Upper lobe of left lung (tissue), 6 donors: ENCODE data around the gene CD46. TPM values are rescaled to one million over a fixed set of nuclear protein-coding genes. Genes with fewer than 3 reads are reported as not detected.
A peak's percentile ranks its signal among the peaks of the same experiment; 100 is the strongest.

ENCODE experiments used
- ATAC-seq, 2 donors: fragments of 200-7000 bp; cut with Tn5 transposase; one replicate each; pipeline ENCODE4 v1.9.1; 2022; ENCODE audit warnings: mild to moderate bottlenecking in 2 of 2, moderate library complexity in 2 of 2; ENCODE audit not compliant: low FRiP score in 2 of 2
- DNase-seq, 2 donors: peaks; one replicate each; pipeline ENCODE4 v3.0.0-alpha.2; 2019 to 2020
- H3K27ac ChIP-seq, 4 donors: fragments of 200-600 bp; sonication (generic); one replicate each; pipeline ENCODE4 v1.5.1; 2016 to 2019
- H3K27me3 ChIP-seq, 4 donors: fragments of 200-600 bp; sonication (generic); one replicate each; pipeline ENCODE4 v1.5.1; 2017 to 2019
- H3K36me3 ChIP-seq, 4 donors: fragments of 200-600 bp; sonication (generic); one replicate each; pipeline ENCODE4 v1.5.1; 2016 to 2019
- H3K4me1 ChIP-seq, 4 donors: fragments of 200-600 bp; sonication (generic); one replicate each; pipeline ENCODE4 v1.5.1; 2018 to 2019
- H3K4me3 ChIP-seq, 4 donors: fragments of 200-600 bp; sonication (generic); one replicate each; pipeline ENCODE4 v1.5.1; 2017 to 2019; ENCODE audit warnings: mild to moderate bottlenecking in 2 of 4, moderate library complexity in 1 of 4
- H3K9me3 ChIP-seq, 4 donors: fragments of 200-600 bp; sonication (generic); one replicate each; pipeline ENCODE4 v1.5.1; 2018 to 2019
- CTCF ChIP-seq, 6 experiments: fragments of 450-650 bp in 4 of 6; fragments of 200-600 bp in 2 of 6; sonication (generic) in 2 of 6; IDR thresholded peaks; one replicate each; pipeline ENCODE4 v1.5.1; 2016 to 2019; ENCODE audit warnings: antibody characterized with exemption in 6 of 6
- EP300 ChIP-seq, 4 donors: sonication (generic); formaldehyde crosslinking; IDR thresholded peaks; one replicate each; pipeline ENCODE4 v1.5.1; 2017; ENCODE audit warnings: antibody characterized with exemption in 4 of 4, control low read depth in 2 of 4
- POLR2A ChIP-seq, 4 donors: fragments of 450-650 bp; IDR thresholded peaks; one replicate each; pipeline ENCODE4 v1.5.1; 2016 to 2017; ENCODE audit warnings: antibody characterized with exemption in 4 of 4, mild to moderate bottlenecking in 2 of 4
- POLR2AphosphoS5 ChIP-seq, 2 donors: sonication (generic); formaldehyde crosslinking; IDR thresholded peaks; one replicate each; pipeline ENCODE4 v1.5.1; 2017; ENCODE audit warnings: antibody characterized with exemption in 2 of 2
- WGBS, 2 donors: methylation state at CpG; one replicate each; pipeline ENCODE4 v1.1.5; 2017 to 2018; 5-methylcytosine and 5-hydroxymethylcytosine counted together
- total RNA-seq, 6 donors: library from RNA; depleted of rRNA in 4 of 6; stranded (reverse); fragments of >200 nt in 4 of 6; gene quantifications; one replicate each; pipeline versions ENCODE4 v1.1.0 to v1.2.1, GENCODE V29; 2016 to 2021
- donor health status: DM: no; HTN: no; CAD: no; lungs with moderate emphysema.
- donor health status: DM: no; HTN: yes; CAD: no; lungs with severe emphysema.

The CD46 gene
- total RNA-seq, 6 donors from 2014 or later = 105 to 358 (median 248) TPM

GRCh38 chr1:207837673-207838072 is 85.8 kb downstream of the CD46 start:
- H3K4me3 ChIP-seq = no peak overlapping the region
- no peak for ATAC-seq
- TF ChIP-seq CTCF (IDR thresholded peaks at IDR 0.05) = no peak
- no peak for TF ChIP-seq EP300 (IDR thresholded peaks at IDR 0.05)
- no peak for TF ChIP-seq POLR2A (IDR thresholded peaks at IDR 0.05)
- no peak for TF ChIP-seq POLR2AphosphoS5 (IDR thresholded peaks at IDR 0.05)
- H3K9me3 ChIP-seq = no peaks in the 10 kb centered on the region
- H3K27me3 ChIP-seq = no peaks in the 10 kb centered on the region
- H3K36me3 ChIP-seq = peaks cover 0 to 11% (median 0%) of the 10 kb centered on the region in 4 donors
- DNase-seq = no peak
- WGBS, 2 donors = 90 to 96% methylated on average over 4 of the region's 4 CpGs
- peak overlapping the region in 3 of 4 donors; percentile 26 to 71 (median 61) for H3K27ac ChIP-seq
- H3K4me1 ChIP-seq = peaks cover 38 to 72% (median 57%) of the 10 kb centered on the region in 4 donors

DNA sequence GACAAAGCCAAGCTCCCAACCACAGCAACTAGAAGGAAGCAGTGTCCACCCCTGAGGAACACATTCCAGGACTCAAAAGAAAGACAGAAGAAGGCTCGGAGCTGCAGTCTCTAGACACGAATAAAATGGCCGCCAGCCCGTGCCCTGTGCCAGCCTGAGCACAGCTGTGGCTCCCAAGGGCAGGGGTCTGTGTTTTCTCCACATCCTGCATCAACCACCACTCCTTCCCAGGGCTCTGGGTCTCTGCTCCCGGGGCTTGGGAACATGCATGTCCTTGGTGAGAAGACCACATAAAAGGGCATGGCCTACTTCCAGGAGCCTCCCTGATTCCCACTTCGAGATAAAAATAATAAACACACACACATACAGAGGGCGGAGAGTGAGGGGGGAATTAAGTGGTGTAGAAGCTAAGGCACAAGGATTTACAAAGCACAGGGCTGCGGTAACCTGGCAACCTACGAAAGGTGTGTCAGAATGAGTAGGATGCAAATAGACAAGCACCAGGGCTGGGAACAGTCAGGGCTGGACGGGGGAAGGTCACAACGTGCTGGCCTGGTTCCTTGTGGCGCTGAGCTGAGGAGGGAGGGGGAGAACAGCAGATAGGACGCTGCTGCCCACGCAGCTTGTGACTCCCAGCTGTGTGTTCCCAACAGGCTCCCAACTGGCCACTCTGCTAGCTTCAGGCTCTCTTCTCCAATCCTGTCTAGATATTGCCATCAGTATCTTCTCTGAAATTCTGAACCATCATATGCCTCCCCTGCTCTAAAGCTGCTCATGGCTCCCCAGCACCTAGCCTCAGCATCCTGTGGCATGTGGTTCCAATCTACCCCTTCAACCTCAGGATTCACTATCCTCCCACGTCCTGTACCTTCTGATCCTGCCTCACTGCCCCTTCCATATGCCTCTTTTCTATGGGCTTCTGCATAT is 86.6 kb downstream of the CD46 start:
- H3K36me3 ChIP-seq = peaks cover 0 to 14% (median 0%) of the 10 kb centered on the region in 4 donors
- TF ChIP-seq POLR2A (IDR thresholded peaks at IDR 0.05) = no peak
- no peak for TF ChIP-seq POLR2AphosphoS5 (IDR thresholded peaks at IDR 0.05)
- TF ChIP-seq EP300 (IDR thresholded peaks at IDR 0.05) = no peak
- TF ChIP-seq CTCF (IDR thresholded peaks at IDR 0.05) = no peak
- H3K9me3 ChIP-seq = no peaks in the 10 kb centered on the region
- 69 to 70% methylated on average over 14 to 15 of the region's 15 CpGs for WGBS, 2 donors
- H3K27me3 ChIP-seq = no peaks in the 10 kb centered on the region
- no peak overlapping the region for H3K4me3 ChIP-seq
- ATAC-seq (peak; percentile 12 to 43), DNase-seq (no peak)
- H3K27ac ChIP-seq = peak overlapping the region; percentile 26 to 71 (median 50)
- peaks cover 35 to 67% (median 50%) of the 10 kb centered on the region in 4 donors for H3K4me1 ChIP-seq

DNA sequence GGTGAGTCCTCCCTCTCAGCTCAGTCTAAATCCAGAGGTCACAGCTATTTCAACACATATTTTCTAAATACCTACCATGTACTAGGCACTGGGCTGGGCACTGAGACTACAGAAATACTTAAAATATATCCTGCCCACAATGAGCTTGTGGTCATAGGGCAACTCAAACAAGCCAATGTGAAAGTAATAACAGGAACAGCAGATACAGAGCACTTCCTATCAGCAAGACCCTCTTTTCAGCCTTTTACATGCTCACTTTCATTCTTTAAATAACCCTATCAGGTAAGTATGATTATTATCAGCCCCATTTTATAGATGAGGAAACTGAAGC is 87.2 kb downstream of the CD46 start:
- no peaks in the 10 kb centered on the region for H3K27me3 ChIP-seq
- ATAC-seq (no peak), DNase-seq (no peak)
- no peak for TF ChIP-seq POLR2AphosphoS5 (IDR thresholded peaks at IDR 0.05)
- TF ChIP-seq CTCF (IDR thresholded peaks at IDR 0.05) = no peak
- no peak for TF ChIP-seq EP300 (IDR thresholded peaks at IDR 0.05)
- TF ChIP-seq POLR2A (IDR thresholded peaks at IDR 0.05) = no peak
- peak overlapping the region in 2 of 4 donors; percentile 61 to 71 for H3K27ac ChIP-seq
- no peaks in the 10 kb centered on the region for H3K9me3 ChIP-seq
- H3K4me3 ChIP-seq = no peak overlapping the region
- H3K36me3 ChIP-seq = peaks cover 0 to 14% (median 0%) of the 10 kb centered on the region in 4 donors
- peaks cover 36 to 64% (median 47%) of the 10 kb centered on the region in 4 donors for H3K4me1 ChIP-seq

DNA sequence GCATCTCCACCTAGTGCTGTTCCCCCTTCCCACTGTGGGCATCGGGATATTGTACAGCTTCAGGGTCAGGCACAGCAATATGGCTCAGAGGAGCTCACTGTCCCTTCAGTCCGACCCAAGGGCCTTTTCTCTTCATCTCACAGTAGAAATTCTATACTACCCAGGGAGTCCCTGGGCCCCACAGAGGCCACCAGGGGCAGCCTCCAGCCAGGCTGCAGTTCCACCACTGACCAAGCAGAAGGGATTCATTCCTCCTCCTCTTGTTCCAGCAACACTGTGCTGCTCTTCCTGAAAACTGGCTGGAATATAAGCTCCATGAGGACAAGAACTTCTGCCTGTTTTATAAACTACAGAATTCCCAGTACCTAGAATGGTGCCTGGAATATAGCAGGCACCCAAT is 88.5 kb downstream of the CD46 start:
- no peak for DNase-seq
- TF ChIP-seq POLR2AphosphoS5 (IDR thresholded peaks at IDR 0.05) (no peak), EP300 (IDR thresholded peaks at IDR 0.05) (no peak), CTCF (IDR thresholded peaks at IDR 0.05) (no peak), POLR2A (IDR thresholded peaks at IDR 0.05) (no peak)
- no peaks in the 10 kb centered on the region for H3K27me3 ChIP-seq
- WGBS, 2 donors = 100% methylated on average over 1 to 2 of the region's 2 CpGs
- ATAC-seq = no peak
- peaks cover 0 to 12% (median 0%) of the 10 kb centered on the region in 4 donors for H3K36me3 ChIP-seq
- H3K4me3 ChIP-seq = no peak overlapping the region
- H3K9me3 ChIP-seq = no peaks in the 10 kb centered on the region
- H3K4me1 ChIP-seq = peaks cover 44 to 66% (median 54%) of the 10 kb centered on the region in 4 donors
- H3K27ac ChIP-seq = no peak overlapping the region
